CD4-positive, alpha-beta T cell treated with Interferon gamma for 1 hour (primary cell): Measurements from ENCODE around the gene TNIP1.

Experiments used
- DNase-seq: peaks from one replicate; pipeline ENCODE4 v3.0.0-alpha.2; 2020

The TNIP1 gene

GRCh38 chr5:151018846-151019245, 62.0 kb downstream of the TNIP1 start:
- no peak for DNase-seq

- DNase-seq = no peak
These were observed 62.9 kb downstream of the TNIP1 start for GRCh38 chr5:151017897-151018296.

- peak; percentile 55 for DNase-seq
These were observed 64.1 kb downstream of the TNIP1 start for GRCh38 chr5:151016700-151017099.

- DNase-seq = no peak
These were observed 64.8 kb downstream of the TNIP1 start for GRCh38 chr5:151015974-151016587.

GRCh38 chr5:151014680-151015343, 66.0 kb downstream of the TNIP1 start:
- DNase-seq = no peak

- no peak for DNase-seq
These were observed 68.0 kb downstream of the TNIP1 start for GRCh38 chr5:151012862-151013261.

- DNase-seq = no peak
These were observed 71.9 kb downstream of the TNIP1 start for GRCh38 chr5:151008906-151009305.

- no peak for DNase-seq
These were observed 72.7 kb downstream of the TNIP1 start for GRCh38 chr5:151008210-151008491.

- no peak for DNase-seq
These were observed 73.2 kb downstream of the TNIP1 start for GRCh38 chr5:151007430-151008209.

GRCh38 chr5:151006704-151007334, 74.0 kb downstream of the TNIP1 start:
- DNase-seq = no peak

- no peak for DNase-seq
These were observed 74.8 kb downstream of the TNIP1 start for GRCh38 chr5:151005950-151006576.

GRCh38 chr5:151005187-151005949, 75.5 kb downstream of the TNIP1 start:
- no peak for DNase-seq

- no peak for DNase-seq
These were observed 76.3 kb downstream of the TNIP1 start for GRCh38 chr5:151004499-151004898.

GRCh38 chr5:151003503-151003860, 77.4 kb downstream of the TNIP1 start:
- no peak for DNase-seq

GRCh38 chr5:151002681-151003502, 77.9 kb downstream of the TNIP1 start:
- DNase-seq = no peak

- DNase-seq = no peak
These were observed 78.6 kb downstream of the TNIP1 start for GRCh38 chr5:151002250-151002649.

GRCh38 chr5:151001436-151001835, 79.4 kb downstream of the TNIP1 start:
- DNase-seq = no peak

- DNase-seq = no peak
These were observed 81.0 kb downstream of the TNIP1 start for GRCh38 chr5:150999704-151000442.

GRCh38 chr5:150993826-150994412, 86.9 kb downstream of the TNIP1 start:
- no peak for DNase-seq

- no peak for DNase-seq
These were observed 87.4 kb downstream of the TNIP1 start for GRCh38 chr5:150993422-150993821.

GRCh38 chr5:150992705-150993104, 88.1 kb downstream of the TNIP1 start:
- no peak for DNase-seq
